Natural killer cell treated with Interleukin-12 subunit alpha and Interleukin-12 subunit beta and Interleukin-15 and Interleukin-18, amount 100 ng/mL, for 72 hours (primary cell): ENCODE results near the gene N4BP2. TPM values are rescaled to one million over a fixed set of nuclear protein-coding genes. Genes with fewer than 3 reads are reported as not detected.
"Not testable (repeated sequence)": the region's sequence is repeated elsewhere in the genome, so short reads cannot be mapped to it uniquely, and the experiment has no call there.

Experiments used
- ATAC-seq, 2 donors: fragments of 150-1000 bp; cut with Tn5 transposase in 1 of 2; sonication (Bioruptor Pico), chemical (Tn5 transposase) in 1 of 2; 2 replicates each; pipeline ENCODE4 v1.10.0; 2021
- DNase-seq: peaks from one replicate; pipeline ENCODE4 v3.0.0; 2022; ENCODE audit warnings: low spot score
- H3K27ac Mint-ChIP-seq, 2 donors: 1 replicate in 1 of 2; 2 replicates in 1 of 2; pipeline ENCODE4 v1.8.0; 2022; ENCODE audit warnings: mixed read lengths in 2 of 2, mild to moderate bottlenecking in 1 of 2, moderate library complexity in 1 of 2
- H3K27me3 Mint-ChIP-seq, 2 donors: 1 replicate in 1 of 2; 2 replicates in 1 of 2; pipeline ENCODE4 v1.8.0; 2022; ENCODE audit warnings: mixed read lengths in 2 of 2
- H3K36me3 Mint-ChIP-seq: one replicate; pipeline ENCODE4 v1.8.0; 2022; ENCODE audit warnings: mixed read lengths
- H3K4me1 Mint-ChIP-seq, 2 donors: 1 replicate in 1 of 2; 2 replicates in 1 of 2; pipeline ENCODE4 v1.8.0; 2022; ENCODE audit warnings: low read depth in 2 of 2, mixed read lengths in 2 of 2, mild to moderate bottlenecking in 1 of 2
- H3K4me3 Mint-ChIP-seq: one replicate; pipeline ENCODE4 v1.8.0; 2022; ENCODE audit warnings: mixed read lengths
- H3K9me3 Mint-ChIP-seq: 2 replicates; pipeline ENCODE4 v1.8.0; 2022; ENCODE audit warnings: mixed read lengths
- total RNA-seq, 2 donors: library from RNA; stranded (reverse); gene quantifications; one replicate each; pipeline ENCODE4 v1.2.3, GENCODE V29; 2022

N4BP2 gene
- total RNA-seq, 2 donors from 2014 or later = 17.6 to 19.4 TPM

GRCh38 chr4:40147490-40147889 is 90.8 kb downstream of the N4BP2 start:
- not testable (repeated sequence) for H3K4me3 Mint-ChIP-seq, H3K27me3 Mint-ChIP-seq, ATAC-seq, DNase-seq, H3K36me3 Mint-ChIP-seq, H3K9me3 Mint-ChIP-seq, H3K27ac Mint-ChIP-seq
- H3K4me1 Mint-ChIP-seq = peaks cover 4 to 10% of the 10 kb centered on the region in 2 donors

- Mint-ChIP-seq H3K4me3 (no peak overlapping the region), H3K27me3 (no peaks in the 10 kb centered on the region), H3K36me3 (peaks cover 6% of the 10 kb centered on the region), H3K27ac (peak overlapping the region; percentile 16 to 80), H3K4me1 (peaks cover 4 to 12% of the 10 kb centered on the region in 2 donors), H3K9me3 (no peaks in the 10 kb centered on the region)
- DNase-seq (peak; percentile 72), ATAC-seq (peak; percentile 72 to 77)
Observed at GRCh38 chr4:40149960-40150385, 93.3 kb downstream of the N4BP2 start.

DNA sequence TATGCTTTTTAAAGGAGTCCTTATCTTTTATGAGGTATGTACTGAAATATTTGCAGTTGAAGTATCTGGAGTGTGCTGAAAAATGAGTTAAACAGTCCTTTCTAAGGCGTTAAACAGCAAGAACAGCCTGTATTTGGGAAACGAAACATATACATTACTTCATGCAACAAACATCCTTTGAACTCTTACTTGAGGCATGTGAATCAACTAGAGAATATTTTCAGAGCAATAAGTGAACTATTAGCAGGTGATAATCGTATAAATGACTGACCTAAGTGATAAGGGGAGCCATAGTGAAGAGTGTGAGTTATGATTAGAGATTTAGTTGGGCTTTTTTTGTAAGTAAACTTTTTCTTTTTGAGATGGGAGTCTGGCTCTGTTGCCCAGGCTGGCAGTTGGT is 94.3 kb downstream of the N4BP2 start:
- H3K4me3 Mint-ChIP-seq = no peak overlapping the region
- H3K27me3 Mint-ChIP-seq = no peaks in the 10 kb centered on the region
- peaks cover 4 to 12% of the 10 kb centered on the region in 2 donors for H3K4me1 Mint-ChIP-seq
- ATAC-seq (no peak), DNase-seq (no peak)
- H3K27ac Mint-ChIP-seq = peak overlapping the region in 1 of 2 donors; percentile 80
- peaks cover 6% of the 10 kb centered on the region for H3K36me3 Mint-ChIP-seq
- no peaks in the 10 kb centered on the region for H3K9me3 Mint-ChIP-seq

- Mint-ChIP-seq H3K4me3 (no peak overlapping the region), H3K4me1 (peaks cover 4 to 12% of the 10 kb centered on the region in 2 donors), H3K36me3 (peaks cover 6% of the 10 kb centered on the region), H3K9me3 (no peaks in the 10 kb centered on the region), H3K27ac (peak overlapping the region in 1 of 2 donors; percentile 80), H3K27me3 (no peaks in the 10 kb centered on the region)
- no peak for ATAC-seq
- no peak for DNase-seq
Observed at GRCh38 chr4:40152637-40153036, 96.0 kb downstream of the N4BP2 start.

- H3K9me3 Mint-ChIP-seq = no peaks in the 10 kb centered on the region
- ATAC-seq = no peak
Observed at GRCh38 chr4:40157436-40157835, 100.8 kb downstream of the N4BP2 start.

DNA sequence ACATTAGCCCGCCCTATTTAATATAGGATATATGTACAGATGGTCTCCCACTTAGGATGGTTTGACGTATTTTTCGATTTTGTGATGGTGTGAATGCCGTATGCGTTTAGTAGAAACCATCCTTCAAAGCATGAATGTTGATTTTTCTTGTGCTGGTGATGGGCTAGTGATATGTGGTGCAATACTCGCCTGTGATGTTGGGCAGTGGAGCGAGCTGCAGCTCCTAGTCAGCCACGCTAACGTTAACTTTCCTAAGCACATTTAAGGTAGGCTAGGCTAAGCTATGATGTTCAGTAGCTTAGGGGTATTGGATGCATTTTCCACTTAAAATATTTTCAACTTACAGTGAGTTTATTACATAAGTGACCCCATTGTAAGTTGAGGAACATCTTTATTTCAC is 103.6 kb downstream of the N4BP2 start:
- no peak for DNase-seq
- no peaks in the 10 kb centered on the region for H3K27me3 Mint-ChIP-seq
- peaks cover 4% of the 10 kb centered on the region for H3K36me3 Mint-ChIP-seq

More at GRCh38 chr4:40157436-40157835, 100.8 kb downstream of the N4BP2 start:
- peaks cover 3% of the 10 kb centered on the region for H3K36me3 Mint-ChIP-seq
- H3K4me1 Mint-ChIP-seq = peaks cover 0 to 2% of the 10 kb centered on the region in 2 donors
- H3K4me3 Mint-ChIP-seq = no peak overlapping the region
- no peak for DNase-seq
- no peaks in the 10 kb centered on the region for H3K27me3 Mint-ChIP-seq
- no peak overlapping the region for H3K27ac Mint-ChIP-seq

GRCh38 chr4:40164459-40164858 is 107.8 kb downstream of the N4BP2 start:
- Mint-ChIP-seq H3K9me3 (peaks cover 8% of the 10 kb centered on the region), H3K4me3 (no peak overlapping the region), H3K27ac (no peak overlapping the region), H3K36me3 (peaks cover 20% of the 10 kb centered on the region), H3K4me1 (peaks cover 0 to 10% of the 10 kb centered on the region in 2 donors), H3K27me3 (no peaks in the 10 kb centered on the region)
- no peak for ATAC-seq
- DNase-seq = no peak

More for the DNA sequence above, 103.6 kb downstream of the N4BP2 start:
- H3K27ac Mint-ChIP-seq = no peak overlapping the region
- H3K9me3 Mint-ChIP-seq = no peaks in the 10 kb centered on the region
- no peak for ATAC-seq
- H3K4me3 Mint-ChIP-seq = no peak overlapping the region
- no peaks in the 10 kb centered on the region for H3K4me1 Mint-ChIP-seq

- DNase-seq = no peak
- Mint-ChIP-seq H3K4me3 (no peak overlapping the region), H3K27ac (no peak overlapping the region), H3K4me1 (peaks cover 0 to 10% of the 10 kb centered on the region in 2 donors), H3K27me3 (no peaks in the 10 kb centered on the region), H3K36me3 (peaks cover 20% of the 10 kb centered on the region), H3K9me3 (peaks cover 8% of the 10 kb centered on the region)
- ATAC-seq = no peak
Observed at GRCh38 chr4:40165916-40166315, 109.3 kb downstream of the N4BP2 start.

DNA sequence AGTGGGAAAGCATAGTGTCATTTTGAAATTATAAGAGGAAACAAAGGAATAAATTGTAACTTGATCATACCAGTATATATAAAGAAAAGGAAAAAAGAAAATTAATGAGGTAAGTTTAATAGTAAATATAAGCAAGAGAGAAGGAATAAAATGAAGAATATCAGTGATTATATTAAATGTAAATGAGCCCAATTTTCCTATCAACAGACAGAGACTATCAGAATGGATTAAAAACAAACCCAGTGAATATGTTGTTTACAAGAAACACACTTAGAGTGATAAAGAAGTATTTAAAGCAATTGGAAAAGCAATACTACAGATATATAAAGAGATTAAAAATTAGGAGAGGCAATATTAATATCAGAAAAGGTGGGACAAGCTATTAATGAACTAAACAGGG is 111.4 kb downstream of the N4BP2 start:
- H3K27me3 Mint-ChIP-seq = no peaks in the 10 kb centered on the region
- peaks cover 8% of the 10 kb centered on the region for H3K9me3 Mint-ChIP-seq
- ATAC-seq (no peak), DNase-seq (no peak)
- H3K4me3 Mint-ChIP-seq = no peak overlapping the region
- no peak overlapping the region for H3K27ac Mint-ChIP-seq
- peaks cover 16% of the 10 kb centered on the region for H3K36me3 Mint-ChIP-seq
- peaks cover 4 to 15% of the 10 kb centered on the region in 2 donors for H3K4me1 Mint-ChIP-seq

GRCh38 chr4:40170588-40170987 is 113.9 kb downstream of the N4BP2 start:
- ATAC-seq (no peak), DNase-seq (no peak)
- no peak overlapping the region for H3K4me3 Mint-ChIP-seq
- H3K27ac Mint-ChIP-seq = no peak overlapping the region
- peaks cover 12 to 24% of the 10 kb centered on the region in 2 donors for H3K4me1 Mint-ChIP-seq
- no peaks in the 10 kb centered on the region for H3K27me3 Mint-ChIP-seq
- H3K36me3 Mint-ChIP-seq = peaks cover 16% of the 10 kb centered on the region
- peaks cover 8% of the 10 kb centered on the region for H3K9me3 Mint-ChIP-seq

GRCh38 chr4:40173470-40173875 is 116.8 kb downstream of the N4BP2 start:
- Mint-ChIP-seq H3K27me3 (no peaks in the 10 kb centered on the region), H3K27ac (peak overlapping the region in 1 of 2 donors; percentile 47), H3K36me3 (no peaks in the 10 kb centered on the region), H3K9me3 (no peaks in the 10 kb centered on the region), H3K4me3 (peak overlapping the region; percentile 16), H3K4me1 (peaks cover 12 to 14% of the 10 kb centered on the region in 2 donors)
- peak; percentile 75 to 80 for ATAC-seq
- no peak for DNase-seq

GRCh38 chr4:40176602-40177001 is 120.0 kb downstream of the N4BP2 start:
- no peaks in the 10 kb centered on the region for H3K36me3 Mint-ChIP-seq
- DNase-seq = no peak
- no peak overlapping the region for H3K4me3 Mint-ChIP-seq
- no peak for ATAC-seq
- no peaks in the 10 kb centered on the region for H3K9me3 Mint-ChIP-seq
- H3K4me1 Mint-ChIP-seq = peaks cover 20 to 24% of the 10 kb centered on the region in 2 donors
- H3K27me3 Mint-ChIP-seq = no peaks in the 10 kb centered on the region
- H3K27ac Mint-ChIP-seq = no peak overlapping the region

- H3K4me1 Mint-ChIP-seq = peaks cover 20 to 24% of the 10 kb centered on the region in 2 donors
- H3K27ac Mint-ChIP-seq = peak overlapping the region in 1 of 2 donors; percentile 78
- H3K36me3 Mint-ChIP-seq = no peaks in the 10 kb centered on the region
- no peaks in the 10 kb centered on the region for H3K27me3 Mint-ChIP-seq
- DNase-seq (no peak), ATAC-seq (no peak)
- H3K4me3 Mint-ChIP-seq = no peak overlapping the region
- no peaks in the 10 kb centered on the region for H3K9me3 Mint-ChIP-seq
Observed at GRCh38 chr4:40177591-40177990, 120.9 kb downstream of the N4BP2 start.

DNA sequence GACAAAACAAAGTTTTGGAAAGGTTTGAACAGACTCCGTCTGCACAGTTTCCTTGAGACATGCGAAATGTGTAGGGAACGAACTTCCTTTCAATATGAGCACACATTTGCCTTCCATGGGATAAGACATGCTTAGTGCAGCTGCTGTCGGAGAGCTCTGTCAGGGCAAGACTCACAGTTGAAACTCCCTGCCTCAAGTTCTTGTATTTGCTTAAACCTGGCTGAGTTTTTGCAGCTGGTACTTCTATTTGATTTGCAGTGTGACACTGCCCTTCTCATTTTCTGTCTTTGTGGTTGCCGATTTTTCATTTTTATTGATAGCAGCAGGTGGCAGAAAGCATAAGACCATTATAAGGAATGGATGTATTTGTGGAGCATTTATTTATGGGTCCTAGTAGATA is 122.0 kb downstream of the N4BP2 start:
- Mint-ChIP-seq H3K4me3 (no peak overlapping the region), H3K27ac (peak overlapping the region in 1 of 2 donors; percentile 78), H3K36me3 (no peaks in the 10 kb centered on the region), H3K4me1 (peaks cover 10 to 16% of the 10 kb centered on the region in 2 donors), H3K9me3 (no peaks in the 10 kb centered on the region), H3K27me3 (no peaks in the 10 kb centered on the region)
- ATAC-seq = no peak
- no peak for DNase-seq

DNA sequence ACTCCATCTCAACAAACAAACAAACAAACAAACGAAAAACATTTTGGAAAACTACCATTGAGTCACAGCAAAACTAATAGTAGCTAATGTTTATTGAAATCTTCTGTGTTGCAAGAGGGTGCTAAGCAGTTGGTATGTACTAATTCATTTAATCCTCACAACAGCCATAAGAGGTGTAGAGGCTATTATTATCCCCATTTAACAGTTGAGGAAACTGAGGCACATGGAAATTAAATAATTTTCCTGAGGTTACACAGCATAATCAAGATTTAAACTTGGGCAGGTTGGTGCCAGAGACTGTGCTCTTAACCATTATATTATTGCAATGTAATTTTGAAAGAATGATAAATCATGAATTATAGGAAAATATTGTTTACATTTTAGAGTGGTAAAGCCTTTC is 122.7 kb downstream of the N4BP2 start:
- DNase-seq = no peak
- Mint-ChIP-seq H3K36me3 (no peaks in the 10 kb centered on the region), H3K4me1 (peaks cover 11 to 19% of the 10 kb centered on the region in 2 donors), H3K27ac (no peak overlapping the region), H3K9me3 (no peaks in the 10 kb centered on the region), H3K4me3 (no peak overlapping the region), H3K27me3 (no peaks in the 10 kb centered on the region)
- ATAC-seq = no peak
